Measurements from ENCODE around the gene SHANK2.

Gene SHANK2

GRCh38 chr11:71218789-71219499 is 33.4 kb downstream of the SHANK2 start:
- no peak for DNase-seq

GRCh38 chr11:71215425-71215965 is 36.9 kb downstream of the SHANK2 start:
- DNase-seq: no peak

GRCh38 chr11:71214553-71215424 is 37.6 kb downstream of the SHANK2 start:
- DNase-seq: no peak

GRCh38 chr11:71213696-71214552 is 38.5 kb downstream of the SHANK2 start:
- DNase-seq: no peak

GRCh38 chr11:71212871-71213559 is 39.4 kb downstream of the SHANK2 start:
- no peak for DNase-seq

- no peak for DNase-seq
These were observed 40.7 kb downstream of the SHANK2 start for GRCh38 chr11:71211631-71212030.

- no peak for DNase-seq
These were observed 41.5 kb downstream of the SHANK2 start for GRCh38 chr11:71210861-71211260.

GRCh38 chr11:71209656-71210055 is 42.7 kb downstream of the SHANK2 start:
- DNase-seq: no peak

- DNase-seq: no peak
These were observed 43.2 kb downstream of the SHANK2 start for GRCh38 chr11:71209181-71209580.

- no peak for DNase-seq
These were observed 44.2 kb downstream of the SHANK2 start for GRCh38 chr11:71208011-71208774.

- no peak for DNase-seq
These were observed 44.8 kb downstream of the SHANK2 start for GRCh38 chr11:71207563-71207962.

- DNase-seq: no peak
These were observed 46.2 kb downstream of the SHANK2 start for GRCh38 chr11:71206186-71206585.

- no peak for DNase-seq
These were observed 47.4 kb downstream of the SHANK2 start for GRCh38 chr11:71204748-71205664.

- no peak for DNase-seq
These were observed 48.1 kb downstream of the SHANK2 start for GRCh38 chr11:71204294-71204693.

GRCh38 chr11:71203681-71204080 is 48.7 kb downstream of the SHANK2 start:
- DNase-seq: no peak

GRCh38 chr11:71202966-71203365 is 49.4 kb downstream of the SHANK2 start:
- DNase-seq: no peak

GRCh38 chr11:71202598-71202944 is 49.8 kb downstream of the SHANK2 start:
- no peak for DNase-seq
